ENCODE data around the gene TMEM91.

- TF ChIP-seq EZH2 (IDR thresholded peaks at IDR 0.05; ENCODE audit: insufficient read depth, low read length) = no peak
- TF ChIP-seq, protein P1, sequence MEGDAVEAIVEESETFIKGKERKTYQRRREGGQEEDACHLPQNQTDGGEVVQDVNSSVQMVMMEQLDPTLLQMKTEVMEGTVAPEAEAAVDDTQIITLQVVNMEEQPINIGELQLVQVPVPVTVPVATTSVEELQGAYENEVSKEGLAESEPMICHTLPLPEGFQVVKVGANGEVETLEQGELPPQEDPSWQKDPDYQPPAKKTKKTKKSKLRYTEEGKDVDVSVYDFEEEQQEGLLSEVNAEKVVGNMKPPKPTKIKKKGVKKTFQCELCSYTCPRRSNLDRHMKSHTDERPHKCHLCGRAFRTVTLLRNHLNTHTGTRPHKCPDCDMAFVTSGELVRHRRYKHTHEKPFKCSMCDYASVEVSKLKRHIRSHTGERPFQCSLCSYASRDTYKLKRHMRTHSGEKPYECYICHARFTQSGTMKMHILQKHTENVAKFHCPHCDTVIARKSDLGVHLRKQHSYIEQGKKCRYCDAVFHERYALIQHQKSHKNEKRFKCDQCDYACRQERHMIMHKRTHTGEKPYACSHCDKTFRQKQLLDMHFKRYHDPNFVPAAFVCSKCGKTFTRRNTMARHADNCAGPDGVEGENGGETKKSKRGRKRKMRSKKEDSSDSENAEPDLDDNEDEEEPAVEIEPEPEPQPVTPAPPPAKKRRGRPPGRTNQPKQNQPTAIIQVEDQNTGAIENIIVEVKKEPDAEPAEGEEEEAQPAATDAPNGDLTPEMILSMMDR (IDR thresholded peaks at IDR 0.05; ENCODE audit: insufficient read depth, low read depth, low read length) = no peak
Observed at GRCh38 chr19:41422955-41423354, 46.6 kb downstream of the TMEM91 start.
